Measurements from ENCODE around the gene RAPGEF1. TPM values are rescaled to one million over a fixed set of nuclear protein-coding genes. Genes with fewer than 3 reads are reported as not detected.

The RAPGEF1 gene
- total and polyA plus RNA-seq, 2 experiments from 2014 or later, result 3.3 to 24.1 TPM

DNA sequence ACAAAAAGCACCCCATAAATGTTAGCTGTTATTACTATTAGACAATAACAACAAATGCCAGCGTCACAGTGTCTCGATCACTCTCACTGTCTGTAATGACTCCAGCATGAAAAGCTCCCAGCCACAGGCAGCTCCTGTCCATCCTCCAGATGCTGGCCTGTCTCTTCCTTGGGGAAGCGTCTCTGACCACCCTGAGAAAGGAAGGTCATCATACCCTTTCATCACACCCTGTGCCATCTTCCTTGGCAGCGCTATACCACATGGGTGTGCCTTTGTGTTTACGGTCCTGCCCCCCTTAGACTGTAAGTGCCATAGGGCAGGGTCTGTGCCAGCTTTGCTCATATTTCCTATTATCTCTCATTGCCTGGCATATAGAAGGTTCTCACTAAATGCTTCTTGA, 104.0 kb downstream of the RAPGEF1 start:
- Histone ChIP-seq H3K79me2 (ENCODE audit: insufficient read depth) (0 out of 2 replicates have a peak, but pooled peaks cover 9% of the 10 kb centered on the region), H3K4me1 (ENCODE audit: insufficient read depth) (peaks cover 26% of the 10 kb centered on the region), H3K9me2 (ENCODE audit: insufficient read depth) (no peaks in the 10 kb centered on the region), H3K9me3 (ENCODE audit: low read depth) (no peaks in the 10 kb centered on the region), H3F3A (ENCODE audit: insufficient read depth) (peaks cover 26% of the 10 kb centered on the region), H3K27ac (peak overlapping the region; percentile 68), H3K36me3 (ENCODE audit: low read depth) (no peaks in the 10 kb centered on the region), H3K9ac (peak overlapping the region; percentile 70), H2AFZ (no peak overlapping the region), H3K4me2 (ENCODE audit: unreplicated experiment) (peak overlapping the region; percentile 45), H4K20me1 (ENCODE audit: insufficient read depth) (no peaks in the 10 kb centered on the region), H3K27me3 (replicated peaks; ENCODE audit: insufficient read depth) (no peaks in the 10 kb centered on the region), H3K4me3 (no peak overlapping the region)
- peak; percentile 47 for DNase-seq
- 51 to 64% methylated on average over 5 of the region's 5 CpGs for whole genome bisulfite sequencing, 2 experiments (ENCODE audit: low coverage in 1 of 2, low lambda C conversion rate in 2 of 2, missing lambda C conversion rate in 2 of 2)
- in situ Hi-C loops (cut with MboI), result no loop called here
- TF ChIP-seq EZH2 (IDR thresholded peaks at IDR 0.05; ENCODE audit: insufficient read depth, poor library complexity, severe bottlenecking) (no peak), EZH2phosphoT487 (IDR thresholded peaks at IDR 0.05; ENCODE audit: insufficient read depth, low read depth) (no peak)

- Histone ChIP-seq H3K4me2 (ENCODE audit: unreplicated experiment) (peak overlapping the region; percentile 45), H3K79me2 (ENCODE audit: insufficient read depth) (0 out of 2 replicates have a peak, but pooled peaks cover 5% of the 10 kb centered on the region), H3K9me3 (ENCODE audit: low read depth) (no peaks in the 10 kb centered on the region), H3F3A (ENCODE audit: insufficient read depth) (peaks cover 26% of the 10 kb centered on the region), H3K27me3 (replicated peaks; ENCODE audit: insufficient read depth) (no peaks in the 10 kb centered on the region), H3K9ac (peak overlapping the region; percentile 70), H3K27ac (peak overlapping the region; percentile 69), H3K9me2 (ENCODE audit: insufficient read depth) (no peaks in the 10 kb centered on the region), H2AFZ (no peak overlapping the region), H3K4me1 (ENCODE audit: insufficient read depth) (peaks cover 26% of the 10 kb centered on the region), H3K36me3 (ENCODE audit: low read depth) (no peaks in the 10 kb centered on the region), H3K4me3 (no peak overlapping the region), H4K20me1 (ENCODE audit: insufficient read depth) (no peaks in the 10 kb centered on the region)
- no peak for TF ChIP-seq EZH2phosphoT487 (IDR thresholded peaks at IDR 0.05; ENCODE audit: insufficient read depth, low read depth)
- no peak for TF ChIP-seq EZH2 (IDR thresholded peaks at IDR 0.05; ENCODE audit: insufficient read depth, poor library complexity, severe bottlenecking)
- 1% methylated on average over 6 of the region's 6 CpGs for WGBS, 2 experiments (ENCODE audit: low coverage in 1 of 2, low lambda C conversion rate in 2 of 2, missing lambda C conversion rate in 2 of 2)
- in situ Hi-C loops (cut with MboI), result no loop called here
- peak; percentile 98 for DNase-seq
Measured at GRCh38 chr9:131635285-131635684, 104.6 kb downstream of the RAPGEF1 start.

DNA sequence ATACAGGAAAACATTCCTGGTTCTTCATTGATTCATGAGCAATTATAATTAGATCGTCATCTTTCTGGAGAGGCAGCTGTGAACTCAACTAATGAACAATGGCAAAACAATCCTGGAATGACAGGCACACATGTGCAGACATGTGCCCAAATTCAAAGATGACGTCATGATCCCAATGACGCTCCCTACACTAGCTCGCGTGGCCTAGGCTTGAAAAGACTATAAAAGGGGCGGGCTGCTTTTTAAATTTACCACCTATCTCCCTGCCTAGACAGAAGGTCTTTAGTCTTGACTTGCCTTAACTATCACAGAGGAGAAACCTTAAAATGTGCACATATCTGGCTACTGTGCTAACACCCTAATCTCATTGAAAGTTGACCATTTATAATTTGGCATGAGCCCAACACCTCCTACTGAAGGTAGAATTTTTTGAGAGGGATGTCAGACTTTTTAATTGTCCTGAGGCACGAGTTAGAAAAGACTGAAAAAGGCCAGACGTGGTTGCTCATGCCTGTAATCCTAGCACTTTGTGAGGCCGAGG, 106.3 kb downstream of the RAPGEF1 start:
- TF ChIP-seq EZH2phosphoT487 (IDR thresholded peaks at IDR 0.05; ENCODE audit: insufficient read depth, low read depth), result no peak
- TF ChIP-seq EZH2 (IDR thresholded peaks at IDR 0.05; ENCODE audit: insufficient read depth, poor library complexity, severe bottlenecking), result no peak
- Histone ChIP-seq H3K9me2 (ENCODE audit: insufficient read depth) (no peaks in the 10 kb centered on the region), H3K4me2 (ENCODE audit: unreplicated experiment) (no peak overlapping the region), H3K4me3 (no peak overlapping the region), H3K79me2 (ENCODE audit: insufficient read depth) (no peaks in the 10 kb centered on the region), H4K20me1 (ENCODE audit: insufficient read depth) (no peaks in the 10 kb centered on the region), H3K27ac (peak overlapping the region; percentile 42), H3K36me3 (ENCODE audit: low read depth) (no peaks in the 10 kb centered on the region), H2AFZ (no peak overlapping the region), H3K9ac (no peak overlapping the region), H3K9me3 (ENCODE audit: low read depth) (no peaks in the 10 kb centered on the region), H3K4me1 (ENCODE audit: insufficient read depth) (peaks cover 26% of the 10 kb centered on the region), H3F3A (ENCODE audit: insufficient read depth) (peaks cover 26% of the 10 kb centered on the region), H3K27me3 (replicated peaks; ENCODE audit: insufficient read depth) (no peaks in the 10 kb centered on the region)
- in situ Hi-C loops (cut with MboI), result no loop called here
- DNase-seq, result peak; percentile 61
- WGBS, 2 experiments (ENCODE audit: low coverage in 1 of 2, low lambda C conversion rate in 2 of 2, missing lambda C conversion rate in 2 of 2), result 56 to 58% methylated on average over 9 of the region's 9 CpGs

- Histone ChIP-seq H3K9ac (no peak overlapping the region), H3K4me1 (ENCODE audit: insufficient read depth) (peaks cover 31% of the 10 kb centered on the region), H3K36me3 (ENCODE audit: low read depth) (no peaks in the 10 kb centered on the region), H4K20me1 (ENCODE audit: insufficient read depth) (no peaks in the 10 kb centered on the region), H3K27ac (no peak overlapping the region), H3K4me2 (ENCODE audit: unreplicated experiment) (no peak overlapping the region), H3K4me3 (no peak overlapping the region), H3K9me2 (ENCODE audit: insufficient read depth) (no peaks in the 10 kb centered on the region), H3K79me2 (ENCODE audit: insufficient read depth) (no peaks in the 10 kb centered on the region), H3K27me3 (replicated peaks; ENCODE audit: insufficient read depth) (no peaks in the 10 kb centered on the region), H3F3A (ENCODE audit: insufficient read depth) (peaks cover 22% of the 10 kb centered on the region), H3K9me3 (ENCODE audit: low read depth) (no peaks in the 10 kb centered on the region), H2AFZ (no peak overlapping the region)
- in situ Hi-C loops (cut with MboI), result no loop called here
- WGBS, 2 experiments (ENCODE audit: low coverage in 1 of 2, low lambda C conversion rate in 2 of 2, missing lambda C conversion rate in 2 of 2), result 92% methylated on average over 13 of the region's 13 CpGs
- no peak for DNase-seq
- TF ChIP-seq EZH2 (IDR thresholded peaks at IDR 0.05; ENCODE audit: insufficient read depth, poor library complexity, severe bottlenecking) (no peak), EZH2phosphoT487 (IDR thresholded peaks at IDR 0.05; ENCODE audit: insufficient read depth, low read depth) (no peak)
Measured at GRCh38 chr9:131631306-131631705, 108.6 kb downstream of the RAPGEF1 start.
